ENCODE data around the gene EXOSC10.

GRCh38 chr1:11019971-11020370, 79.7 kb downstream of the EXOSC10 start:
- TF ChIP-seq NR2F6 (IDR thresholded peaks at IDR 0.05) (no peak), NR2F6 (CRISPR knock-in tag; IDR thresholded peaks at IDR 0.05) (no peak), FOXK1 (CRISPR knock-in tag; IDR thresholded peaks at IDR 0.05; ENCODE audit: borderline replicate concordance, low read depth) (no peak), DMAP1 (CRISPR knock-in tag; IDR thresholded peaks at IDR 0.05) (no peak), SRSF9 (IDR thresholded peaks at IDR 0.05; ENCODE audit: borderline replicate concordance, insufficient read depth, low read depth, low read length, poor library complexity, severe bottlenecking) (no peak), JUNB (CRISPR knock-in tag; IDR thresholded peaks at IDR 0.05; ENCODE audit: borderline replicate concordance) (no peak), RNF2 (conservative IDR thresholded peaks at IDR 0.05; ENCODE audit: low read depth) (no peak), BRD4 (CRISPR knock-in tag; IDR thresholded peaks at IDR 0.05) (no peak), ZBTB20 (CRISPR knock-in tag; IDR thresholded peaks at IDR 0.05; ENCODE audit: borderline replicate concordance, low read depth) (no peak), ZBTB8A (CRISPR knock-in tag; IDR thresholded peaks at IDR 0.05; ENCODE audit: borderline replicate concordance, low read depth) (no peak), TARDBP (CRISPR knock-in tag; IDR thresholded peaks at IDR 0.05) (no peak), GABPB1 (CRISPR knock-in tag; IDR thresholded peaks at IDR 0.05) (no peak), FOXJ3 (CRISPR knock-in tag; IDR thresholded peaks at IDR 0.05; ENCODE audit: borderline replicate concordance) (no peak)

All from HepG2 (cell line).